Stimulated activated CD4-positive, alpha-beta T cell treated with anti-CD3 and anti-CD28 coated beads, TNF-alpha, amount 100 ng/mL, for 48 hours (primary cell): Measurements from ENCODE around the gene CYB561.
"Not testable (repeated sequence)": the region's sequence is repeated elsewhere in the genome, so short reads cannot be mapped to it uniquely, and the experiment has no call there.

Experiments used
- DNase-seq, 3 donors: peaks; one replicate each; pipeline ENCODE4 v3.0.0-alpha.2; 2020; ENCODE audit warnings: low read depth in 3 of 3

CYB561 gene

GRCh38 chr17:63479495-63480184 is 33.5 kb upstream of the CYB561 start:
- DNase-seq, result no peak

DNA sequence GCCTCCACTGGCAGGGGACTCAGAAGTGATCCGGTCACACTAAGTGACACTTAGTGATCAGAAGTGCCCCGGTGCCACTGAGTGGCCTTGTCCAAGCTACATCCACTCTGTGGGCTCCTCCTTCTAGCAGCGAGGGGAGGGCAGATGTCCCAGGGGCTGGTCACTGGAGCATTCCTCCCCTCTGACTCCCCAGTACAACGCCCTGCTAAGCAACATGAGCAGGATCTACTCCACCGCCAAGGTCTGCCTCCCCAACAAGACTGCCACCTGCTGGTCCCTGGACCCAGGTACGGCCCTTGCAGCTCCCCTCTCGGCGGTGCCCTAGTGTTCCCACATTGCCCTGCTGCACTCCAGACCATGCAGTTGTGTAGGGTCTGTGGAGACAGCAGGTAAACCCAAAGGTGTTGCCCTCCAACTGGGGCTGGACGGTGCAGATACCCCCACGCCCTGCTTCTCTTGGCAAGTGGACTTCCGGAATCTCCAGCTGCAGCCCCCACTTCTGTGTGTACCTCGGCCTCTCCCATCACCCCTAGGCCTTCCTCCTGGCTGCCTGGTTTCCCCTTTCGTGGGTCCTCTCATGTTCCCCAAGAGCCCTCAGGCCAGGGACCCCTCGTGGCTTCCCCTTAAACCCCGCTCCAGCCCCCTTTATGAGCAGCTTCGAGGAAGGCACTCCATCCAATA is 32.8 kb upstream of the CYB561 start:
- DNase-seq, result peak; percentile 56 to 74 (median 61)

DNA sequence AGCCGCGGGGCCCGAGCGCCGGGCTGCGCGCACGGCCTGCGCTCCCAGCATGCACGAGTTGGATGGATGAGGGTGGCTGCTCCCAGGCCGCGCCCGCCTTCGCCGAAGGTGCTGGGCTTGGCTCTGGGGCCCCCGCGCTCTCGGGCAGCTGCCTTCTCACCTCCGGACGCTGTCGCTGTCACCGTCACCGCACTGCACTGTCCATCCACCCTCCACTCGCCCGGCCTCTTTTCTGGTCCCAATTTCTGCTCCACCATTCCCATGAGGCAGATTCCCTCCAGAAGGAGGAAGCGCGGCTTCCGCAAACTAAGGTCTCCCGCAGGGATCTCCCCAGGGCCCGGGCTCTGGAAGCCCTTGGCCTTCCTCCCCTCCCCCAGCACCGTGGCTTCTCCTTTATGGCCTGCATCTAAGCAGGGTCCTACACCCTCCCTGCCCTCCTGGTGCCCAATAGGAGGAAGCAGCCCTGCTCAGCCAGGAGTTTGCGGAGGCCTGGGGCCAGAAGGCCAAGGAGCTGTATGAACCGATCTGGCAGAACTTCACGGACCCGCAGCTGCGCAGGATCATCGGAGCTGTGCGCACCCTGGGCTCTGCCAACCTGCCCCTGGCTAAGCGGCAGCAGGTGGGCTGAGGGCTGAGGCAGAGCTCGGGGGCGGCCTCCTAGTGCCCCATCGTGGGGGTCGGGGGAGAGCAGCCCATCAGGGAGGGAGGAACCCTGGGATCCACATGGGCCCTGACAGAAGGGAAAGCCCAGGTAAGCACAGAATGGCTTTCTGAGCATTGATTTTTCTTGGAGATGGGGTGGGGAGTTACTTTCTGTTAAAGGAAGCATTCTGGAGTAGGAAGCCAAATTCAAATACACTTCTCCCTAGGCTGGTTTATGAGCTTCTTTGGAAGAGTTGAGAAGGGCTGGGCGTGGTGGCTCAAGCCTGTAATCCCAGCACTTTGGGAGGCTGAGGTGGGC is 31.7 kb upstream of the CYB561 start:
- no peak for DNase-seq

- DNase-seq, result peak in 2 of 3 donors; percentile 7 to 35
These were observed 30.9 kb upstream of the CYB561 start, which contains the start of gene ACE for GRCh38 chr17:63476854-63477479. Gene ACE, plus strand, starts transcription at chr17:63477061. Its CDS starts 34 bp downstream, at chr17:63477095.

- DNase-seq, result no peak
These were observed 30.4 kb upstream of the CYB561 start for GRCh38 chr17:63476459-63476853.

- no peak for DNase-seq
These were observed 29.6 kb upstream of the CYB561 start for GRCh38 chr17:63475491-63476412.

DNA sequence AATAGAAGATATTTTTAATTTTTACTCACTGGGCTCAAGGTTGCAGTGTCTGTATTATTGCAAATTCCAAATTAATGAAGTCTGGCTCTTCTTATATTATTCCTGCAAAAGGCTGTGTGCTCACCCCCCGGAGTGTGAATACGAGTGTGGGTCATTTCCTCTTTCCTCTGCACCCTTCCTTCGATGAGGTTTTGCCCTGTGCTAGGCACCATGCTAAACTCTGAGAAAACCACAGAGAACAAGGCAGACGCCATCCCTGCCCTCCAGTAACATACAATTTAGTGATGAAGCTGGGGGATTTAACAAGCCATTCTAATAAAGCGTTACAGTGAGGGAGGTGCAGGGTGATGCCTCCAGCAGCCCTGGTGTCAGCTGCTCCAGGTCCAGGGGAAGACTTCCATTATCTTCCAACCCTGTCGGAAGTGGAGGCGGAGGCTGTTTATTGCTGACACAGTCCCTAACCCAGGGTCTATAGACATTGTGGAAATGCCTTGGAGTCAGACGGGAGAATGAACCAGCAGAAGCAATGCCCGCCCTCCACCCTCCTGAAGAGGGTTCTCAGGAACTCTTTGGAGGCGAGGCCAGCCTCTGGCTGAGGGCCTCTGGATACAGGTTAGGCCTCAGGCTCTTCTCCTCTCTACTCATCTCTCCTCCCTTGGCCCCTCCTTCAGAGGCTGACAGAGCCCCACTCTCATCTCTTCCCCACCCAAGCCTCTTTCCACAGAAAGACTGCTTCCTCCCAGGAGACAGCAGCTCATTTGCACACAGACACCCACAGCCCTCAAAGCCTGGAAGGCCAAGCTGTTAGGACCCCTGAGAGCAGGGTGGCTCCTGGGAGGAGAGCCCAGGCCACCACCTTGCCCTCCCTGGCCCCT is 28.7 kb upstream of the CYB561 start:
- no peak for DNase-seq

- no peak for DNase-seq
These were observed 28.1 kb upstream of the CYB561 start for GRCh38 chr17:63474174-63474573.

DNA sequence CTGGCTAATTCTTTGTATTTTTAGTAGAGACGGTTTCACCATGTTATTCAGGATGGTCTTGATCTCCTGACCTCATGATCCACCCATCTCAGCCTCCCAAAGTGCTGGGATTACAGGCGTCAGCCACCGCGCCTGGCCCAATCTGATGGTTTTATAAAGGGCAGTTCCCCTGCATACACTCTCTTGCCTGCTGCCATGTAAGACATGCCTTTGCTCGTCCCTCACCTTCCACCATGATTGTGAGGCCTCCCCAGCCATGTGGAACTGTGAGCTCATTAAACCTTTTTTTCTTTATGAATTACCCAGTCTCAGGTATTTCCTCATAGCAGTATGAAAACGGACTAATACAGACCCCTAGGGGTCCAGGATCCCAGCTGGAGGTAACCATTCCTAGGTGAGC is 22.0 kb upstream of the CYB561 start:
- not testable (repeated sequence) for DNase-seq

DNA sequence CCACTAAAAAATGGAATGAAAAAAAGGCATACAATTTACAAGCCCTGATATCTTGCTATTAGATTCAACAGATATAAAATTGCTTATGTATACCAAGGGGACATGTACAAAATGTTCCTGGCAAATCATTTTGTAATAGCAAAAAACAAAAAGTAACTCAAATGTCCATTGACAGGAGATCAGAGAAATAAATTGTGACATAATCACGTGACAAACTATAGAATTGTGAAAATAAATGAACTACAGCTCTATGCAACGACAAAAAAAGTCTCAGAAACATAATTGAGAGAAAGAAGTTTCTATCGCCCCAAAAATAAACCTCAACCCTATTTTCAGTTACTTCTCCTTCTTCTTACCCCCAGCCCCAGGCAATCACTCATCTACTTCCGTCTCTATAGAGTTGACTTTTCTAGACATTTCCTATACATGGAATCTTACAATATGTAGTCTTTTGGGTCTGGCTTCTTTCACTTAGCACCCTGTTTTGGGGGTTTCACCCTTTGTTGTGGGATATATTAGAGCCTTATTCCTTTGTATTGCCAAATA is 18.7 kb upstream of the CYB561 start:
- DNase-seq, result no peak

- DNase-seq, result no peak
These were observed 17.7 kb upstream of the CYB561 start for GRCh38 chr17:63463771-63464170.

DNA sequence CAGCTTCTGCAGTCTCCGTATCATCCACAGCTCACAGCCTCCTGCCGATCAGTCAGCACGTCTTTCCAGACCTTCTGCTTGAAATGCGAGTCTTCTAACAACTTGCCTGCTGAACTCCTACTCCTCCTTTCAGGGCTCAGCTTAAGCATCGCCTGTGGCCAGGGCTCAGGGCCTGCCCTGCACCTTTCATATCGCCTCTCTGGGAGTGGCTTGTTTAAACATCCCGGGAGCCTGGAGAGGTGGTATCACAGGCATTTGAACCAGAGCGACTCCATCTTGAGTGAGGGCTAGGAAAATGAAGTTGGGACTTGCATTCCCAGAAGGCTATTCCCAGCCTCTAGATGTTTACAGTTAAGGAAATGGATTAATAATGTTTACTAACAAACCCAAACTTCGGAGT is 13.9 kb upstream of the CYB561 start:
- DNase-seq, result no peak

DNA sequence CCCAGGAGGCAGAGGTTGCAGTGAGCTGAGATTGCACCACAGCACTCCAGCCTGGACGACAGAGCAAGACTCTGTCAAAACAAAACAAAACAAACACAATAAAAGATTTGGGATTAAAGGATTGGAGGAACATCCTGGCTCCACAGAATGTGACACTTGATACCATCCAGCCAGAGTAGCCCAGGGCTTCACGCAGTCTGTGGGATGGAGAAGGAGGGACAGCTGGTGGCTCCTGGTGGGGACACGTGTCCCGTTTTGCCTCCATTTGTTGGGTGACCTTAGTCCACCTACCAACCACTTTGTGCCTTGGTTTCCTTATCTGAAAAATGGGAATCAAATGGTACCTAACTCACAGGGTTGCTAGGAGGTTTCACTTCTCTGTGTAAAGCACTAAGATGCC is 12.4 kb upstream of the CYB561 start:
- no peak for DNase-seq

DNA sequence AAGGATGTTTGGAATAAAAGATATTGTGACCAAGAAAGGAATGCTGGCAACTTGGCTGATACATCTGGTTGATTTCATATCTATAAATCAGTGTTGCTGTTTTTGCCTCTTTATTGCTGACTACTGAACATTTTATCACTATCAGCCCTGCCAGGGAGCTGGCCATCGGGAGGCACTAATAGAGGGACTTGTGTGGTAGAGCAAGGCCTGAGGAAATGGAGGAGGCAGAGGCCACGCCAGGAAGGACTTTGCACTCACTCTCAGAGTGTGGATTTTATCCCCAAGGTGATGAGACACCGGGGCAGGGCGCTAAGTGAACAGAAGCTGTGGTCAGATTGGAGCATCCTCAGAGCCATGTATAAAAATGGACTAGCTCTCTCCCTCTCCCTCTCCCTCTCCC is 9.3 kb upstream of the CYB561 start:
- no peak for DNase-seq

GRCh38 chr17:63454915-63455314 is 8.8 kb upstream of the CYB561 start:
- no peak for DNase-seq

GRCh38 chr17:63454357-63454756 is 8.3 kb upstream of the CYB561 start:
- not testable (repeated sequence) for DNase-seq

DNA sequence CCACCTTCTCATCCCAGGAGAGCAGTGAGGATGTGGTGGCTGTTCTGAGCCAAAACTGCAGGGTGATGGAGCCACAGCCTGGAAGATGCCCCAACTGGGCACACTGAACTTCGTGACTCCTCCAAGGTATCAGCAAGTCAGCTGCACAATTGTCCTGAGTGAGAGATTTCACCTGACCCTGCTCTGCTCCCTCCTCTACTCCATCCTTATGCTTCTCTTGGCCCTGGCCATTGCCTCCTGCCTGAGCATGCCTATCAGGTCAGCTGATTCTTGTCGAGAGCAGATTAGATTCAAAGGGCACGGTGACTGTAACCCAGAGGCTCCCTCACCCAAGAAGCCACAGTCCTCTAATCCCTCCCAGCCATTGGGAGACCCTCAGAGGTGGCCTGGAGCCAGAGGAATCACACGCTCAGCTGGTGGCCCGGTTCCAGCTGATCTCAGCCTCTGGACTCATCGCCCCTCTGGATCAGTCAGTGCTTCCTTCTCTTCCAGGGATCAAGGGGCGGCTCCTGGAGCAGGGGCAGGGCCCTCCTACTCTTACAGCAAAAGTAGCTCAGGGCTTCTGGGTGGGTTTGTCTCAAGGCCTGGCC is 7.0 kb upstream of the CYB561 start:
- no peak for DNase-seq

DNA sequence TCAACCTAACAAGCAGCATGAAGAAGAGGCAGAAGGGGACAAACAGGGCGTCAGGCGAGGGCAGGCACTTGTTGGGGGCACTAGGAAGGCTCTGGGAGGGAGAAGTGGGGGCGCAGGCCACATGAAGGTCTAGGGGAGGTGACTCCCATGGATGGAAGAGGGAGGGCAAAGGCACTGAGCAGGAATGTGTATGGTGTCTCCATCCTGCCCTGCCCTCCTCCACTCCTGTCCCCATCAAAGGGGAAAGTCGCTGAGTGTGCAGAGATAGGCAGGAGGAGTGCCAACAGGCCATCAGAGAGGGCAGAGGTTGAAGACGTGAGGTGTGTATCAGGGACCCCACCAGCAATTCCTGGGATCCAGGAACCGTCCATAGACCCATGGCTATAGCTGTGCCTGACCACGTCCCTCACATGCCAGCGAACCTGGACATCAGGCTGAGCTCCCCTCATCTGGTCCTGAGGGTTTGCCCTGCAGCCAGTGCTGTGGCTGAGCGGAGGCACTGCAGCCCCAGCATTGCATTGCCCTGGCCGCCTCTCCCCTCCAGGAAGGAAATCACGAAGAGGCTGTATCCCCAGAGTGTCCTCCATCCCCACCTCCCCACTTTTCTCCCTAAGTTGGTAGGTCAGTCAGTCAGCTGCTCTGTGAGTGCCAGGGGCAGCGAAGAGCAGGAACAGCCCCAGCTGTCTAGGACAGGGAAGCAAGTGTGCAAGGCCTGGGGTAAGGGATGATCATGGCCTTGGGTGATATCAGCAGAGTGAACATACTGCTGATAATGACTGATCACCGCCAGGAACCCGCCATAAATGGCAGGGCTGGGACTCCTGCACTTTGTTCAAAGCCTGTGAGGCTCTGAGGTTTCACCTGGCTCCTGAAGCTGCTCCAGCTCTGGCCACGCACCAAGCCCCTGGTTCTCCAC is 6.2 kb upstream of the CYB561 start:
- DNase-seq, result no peak
